Hematopoietic multipotent progenitor cell treated with erythropoietin and hydrocortisone succinate and interleukin-3 and kit ligand, for 17 days (in vitro differentiated cells): ENCODE measurements around the gene ZDHHC4.
A peak's percentile ranks its signal among the peaks of the same experiment; 100 is the strongest.

ENCODE experiments used
- DNase-seq: peaks from one replicate; pipeline ENCODE4 v3.0.0-alpha.2; 2015; ENCODE audit warnings: low spot score

Gene ZDHHC4

DNA sequence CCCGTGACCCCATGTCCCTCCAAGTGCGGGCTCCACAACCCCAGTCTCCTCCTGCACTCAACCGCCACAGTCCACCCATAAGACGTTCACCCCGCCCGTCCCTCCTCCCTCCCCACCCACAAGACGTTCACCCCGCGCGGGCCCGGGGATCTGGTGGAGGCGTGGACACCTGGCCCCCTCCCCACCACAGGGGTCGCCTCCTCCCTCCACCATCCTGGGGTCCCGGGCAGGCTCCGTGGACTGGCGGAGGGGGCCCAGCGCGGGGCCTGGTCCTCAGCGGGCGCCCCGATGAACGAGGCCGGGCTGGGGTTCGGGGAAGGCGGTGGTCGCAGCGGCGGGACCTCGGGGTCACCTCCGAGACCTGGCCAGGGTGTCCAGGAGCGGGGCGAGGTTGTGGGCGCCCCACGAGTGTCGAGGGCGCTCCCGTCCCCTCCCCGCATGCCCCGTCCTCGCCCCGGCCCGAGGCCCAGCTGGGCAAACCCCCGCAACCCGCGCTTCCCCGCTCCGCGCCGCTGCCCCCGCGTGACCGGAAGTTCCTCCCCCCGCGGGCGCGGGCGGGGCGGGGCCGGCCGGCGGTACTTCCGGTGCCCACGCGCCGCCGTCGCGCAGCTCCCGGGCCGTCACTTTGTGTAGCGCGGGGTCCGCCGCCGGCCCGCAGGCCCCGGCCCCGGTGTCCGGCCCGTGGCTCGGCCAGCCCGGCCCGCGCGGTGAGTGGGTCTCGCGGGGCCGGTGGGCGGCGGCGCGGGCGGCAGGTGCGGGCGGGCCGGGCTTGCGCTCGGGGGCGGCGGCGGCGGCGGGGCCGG, 59.7 kb downstream of the ZDHHC4 start, which contains the start of gene ZNF316:
ZNF316 (plus strand) TSS at position 578 of the 803 bp plus-strand sequence. CDS start 5,092 bp downstream, outside the sequence.
- DNase-seq: peak; percentile 55

DNA sequence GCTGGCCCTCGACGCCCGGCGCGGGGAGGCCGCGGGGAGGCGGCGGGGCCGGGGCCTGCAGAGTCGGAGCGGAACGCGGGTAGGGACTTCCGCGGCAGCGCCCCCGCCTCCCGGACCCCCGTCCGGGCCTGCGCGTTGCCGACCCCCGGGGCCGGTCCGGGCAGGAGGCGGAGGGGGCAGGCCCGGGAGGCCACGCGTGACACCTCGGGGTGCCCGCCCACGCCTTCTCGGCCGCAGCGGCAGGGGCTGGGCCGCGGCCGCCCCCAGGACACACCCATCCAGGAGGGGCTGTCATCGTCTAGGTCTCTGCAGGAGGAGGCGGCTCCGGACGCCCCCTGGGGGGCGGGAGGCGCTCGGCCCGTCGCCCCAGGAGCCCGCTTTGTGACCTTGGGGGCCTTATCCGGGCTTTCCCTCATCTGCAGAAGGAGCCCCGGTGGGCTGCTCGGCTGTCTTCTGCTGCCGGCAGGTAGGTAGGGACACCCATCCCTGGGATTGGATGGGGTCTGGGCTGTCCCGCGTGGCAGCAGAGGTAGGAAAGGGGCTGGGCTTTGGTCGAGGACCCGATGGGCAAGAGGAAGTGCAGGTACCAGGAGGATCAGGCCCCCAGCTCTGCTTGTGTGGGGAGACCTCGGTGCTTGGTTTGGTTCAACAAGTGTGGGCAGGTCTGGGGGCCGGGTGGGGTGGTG, 60.4 kb downstream of the ZDHHC4 start:
- peak; percentile 37 for DNase-seq
